ENCODE results near the gene PLCB4.

The PLCB4 gene

GRCh38 chr20:9413001-9413400 is 344.1 kb downstream of the PLCB4 start:
- no peak for DNase-seq

- DNase-seq = no peak
These were observed 346.5 kb downstream of the PLCB4 start for GRCh38 chr20:9415426-9415825.

- DNase-seq = no peak
These were observed 347.5 kb downstream of the PLCB4 start for GRCh38 chr20:9416421-9416820.

GRCh38 chr20:9417665-9418064 is 348.8 kb downstream of the PLCB4 start:
- DNase-seq = no peak

- DNase-seq = no peak
These were observed 353.6 kb downstream of the PLCB4 start for GRCh38 chr20:9422321-9423057.

- DNase-seq = no peak
These were observed 355.7 kb downstream of the PLCB4 start for GRCh38 chr20:9424551-9424950.

GRCh38 chr20:9427430-9428291 is 358.8 kb downstream of the PLCB4 start:
- DNase-seq = no peak

GRCh38 chr20:9428292-9428607 is 359.4 kb downstream of the PLCB4 start:
- no peak for DNase-seq

GRCh38 chr20:9439806-9440205 is 370.9 kb downstream of the PLCB4 start:
- no peak for DNase-seq

- no peak for DNase-seq
These were observed 372.0 kb downstream of the PLCB4 start for GRCh38 chr20:9440892-9441291.

GRCh38 chr20:9441948-9442347 is 373.1 kb downstream of the PLCB4 start:
- no peak for DNase-seq

GRCh38 chr20:9442858-9443257 is 374.0 kb downstream of the PLCB4 start:
- DNase-seq = no peak

- DNase-seq = no peak
These were observed 376.0 kb downstream of the PLCB4 start for GRCh38 chr20:9444921-9445320.

- no peak for DNase-seq
These were observed 378.3 kb downstream of the PLCB4 start for GRCh38 chr20:9447182-9447581.

GRCh38 chr20:9453201-9453600 is 384.3 kb downstream of the PLCB4 start:
- DNase-seq = no peak

GRCh38 chr20:9454791-9455190 is 385.9 kb downstream of the PLCB4 start:
- DNase-seq = no peak

- no peak for DNase-seq
These were observed 388.2 kb downstream of the PLCB4 start for GRCh38 chr20:9457136-9457535.

- DNase-seq = no peak
These were observed 389.4 kb downstream of the PLCB4 start for GRCh38 chr20:9458138-9458796.

- DNase-seq = peak; percentile 9
These were observed 391.6 kb downstream of the PLCB4 start for GRCh38 chr20:9460518-9460917.

GRCh38 chr20:9467995-9468394 is 399.1 kb downstream of the PLCB4 start:
- DNase-seq = peak; percentile 18

GRCh38 chr20:9474835-9475415 is 406.0 kb downstream of the PLCB4 start:
- DNase-seq = no peak

GRCh38 chr20:9475456-9475855 is 406.6 kb downstream of the PLCB4 start:
- no peak for DNase-seq

- DNase-seq = no peak
These were observed 407.3 kb downstream of the PLCB4 start for GRCh38 chr20:9476174-9476573.

All from eye (tissue), 1 donor.